ENCODE results near the gene PRLR.

Gene PRLR

DNA sequence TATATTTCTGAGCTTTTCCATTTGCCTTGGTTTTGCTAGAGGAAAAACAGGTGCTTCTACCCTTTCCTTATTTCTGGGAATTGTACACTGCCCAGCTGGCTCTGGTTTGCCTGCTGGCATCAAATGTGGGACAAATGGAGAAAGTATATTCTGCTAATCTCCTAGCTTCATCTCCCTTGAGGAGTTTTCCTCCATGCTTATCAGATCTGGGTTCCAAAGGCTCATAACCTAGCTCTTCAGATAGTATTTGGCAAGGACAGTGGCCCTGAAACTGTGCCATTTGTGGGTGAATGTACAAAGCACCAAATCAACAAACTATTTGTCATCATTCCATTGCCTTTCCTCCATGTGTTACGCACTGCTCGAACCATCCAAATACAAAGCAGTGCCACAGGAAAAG, 16.2 kb downstream of the PRLR start:
- no peaks in the 10 kb centered on the region for H3K9me3 ChIP-seq (ENCODE audit: control insufficient read depth, insufficient read depth, low read length)
- no peaks in the 10 kb centered on the region for H3K9me2 ChIP-seq (replicated peaks; ENCODE audit: control insufficient read depth, low read length)
- no peak overlapping the region for H3K4me3 ChIP-seq (ENCODE audit: low read length)
- H3K36me3 ChIP-seq (ENCODE audit: control insufficient read depth, low read length), result no peaks in the 10 kb centered on the region
- no peak overlapping the region for H3K27ac ChIP-seq (ENCODE audit: low read depth, low read length)
- H3K4me2 ChIP-seq (ENCODE audit: low read length), result no peak overlapping the region
- TF ChIP-seq, protein P1, sequence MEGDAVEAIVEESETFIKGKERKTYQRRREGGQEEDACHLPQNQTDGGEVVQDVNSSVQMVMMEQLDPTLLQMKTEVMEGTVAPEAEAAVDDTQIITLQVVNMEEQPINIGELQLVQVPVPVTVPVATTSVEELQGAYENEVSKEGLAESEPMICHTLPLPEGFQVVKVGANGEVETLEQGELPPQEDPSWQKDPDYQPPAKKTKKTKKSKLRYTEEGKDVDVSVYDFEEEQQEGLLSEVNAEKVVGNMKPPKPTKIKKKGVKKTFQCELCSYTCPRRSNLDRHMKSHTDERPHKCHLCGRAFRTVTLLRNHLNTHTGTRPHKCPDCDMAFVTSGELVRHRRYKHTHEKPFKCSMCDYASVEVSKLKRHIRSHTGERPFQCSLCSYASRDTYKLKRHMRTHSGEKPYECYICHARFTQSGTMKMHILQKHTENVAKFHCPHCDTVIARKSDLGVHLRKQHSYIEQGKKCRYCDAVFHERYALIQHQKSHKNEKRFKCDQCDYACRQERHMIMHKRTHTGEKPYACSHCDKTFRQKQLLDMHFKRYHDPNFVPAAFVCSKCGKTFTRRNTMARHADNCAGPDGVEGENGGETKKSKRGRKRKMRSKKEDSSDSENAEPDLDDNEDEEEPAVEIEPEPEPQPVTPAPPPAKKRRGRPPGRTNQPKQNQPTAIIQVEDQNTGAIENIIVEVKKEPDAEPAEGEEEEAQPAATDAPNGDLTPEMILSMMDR (IDR thresholded peaks at IDR 0.05; ENCODE audit: low read depth, low read length, poor library complexity, severe bottlenecking), result no peak
- no peak for TF ChIP-seq EZH2phosphoT487 (IDR thresholded peaks at IDR 0.05; ENCODE audit: borderline replicate concordance, low read length)
- H4K20me1 ChIP-seq (ENCODE audit: control insufficient read depth, insufficient read depth, low read depth, low read length), result no peaks in the 10 kb centered on the region
- H3K4me1 ChIP-seq (ENCODE audit: control insufficient read depth, low read length), result no peaks in the 10 kb centered on the region
- no peaks in the 10 kb centered on the region for H3K79me2 ChIP-seq (ENCODE audit: control insufficient read depth, low read length)
- no peaks in the 10 kb centered on the region for H3K27me3 ChIP-seq (ENCODE audit: control insufficient read depth, low read length)
- H3F3A ChIP-seq (ENCODE audit: control insufficient read depth, insufficient read depth), result no peaks in the 10 kb centered on the region

DNA sequence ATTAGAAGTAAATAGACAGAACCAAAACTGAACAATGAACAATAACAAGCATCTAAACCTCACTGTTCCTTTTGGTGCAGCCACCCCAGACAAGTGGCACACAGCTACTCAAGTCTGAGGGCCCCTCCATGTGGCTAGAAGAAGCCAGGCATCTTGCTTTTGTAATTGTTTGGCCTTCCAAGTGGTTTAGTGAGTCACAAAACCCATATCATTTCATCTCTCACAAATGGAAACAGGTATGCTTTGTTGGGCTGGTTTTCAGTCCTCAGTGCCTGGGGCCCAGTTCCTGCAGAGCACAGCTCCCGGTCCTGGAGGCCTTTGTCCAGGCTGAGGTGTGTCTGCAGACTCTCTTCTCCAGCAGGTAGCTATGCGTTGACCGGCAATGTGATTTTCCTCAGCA, 16.7 kb downstream of the PRLR start:
- TF ChIP-seq EZH2phosphoT487 (IDR thresholded peaks at IDR 0.05; ENCODE audit: borderline replicate concordance, low read length), result no peak
- TF ChIP-seq, protein P1 (IDR thresholded peaks at IDR 0.05; ENCODE audit: low read depth, low read length, poor library complexity, severe bottlenecking), result no peak
- Histone ChIP-seq H4K20me1 (ENCODE audit: control insufficient read depth, insufficient read depth, low read depth, low read length) (no peaks in the 10 kb centered on the region), H3K9me3 (ENCODE audit: control insufficient read depth, insufficient read depth, low read length) (no peaks in the 10 kb centered on the region), H3K27ac (ENCODE audit: low read depth, low read length) (no peak overlapping the region), H3K36me3 (ENCODE audit: control insufficient read depth, low read length) (no peaks in the 10 kb centered on the region), H3F3A (ENCODE audit: control insufficient read depth, insufficient read depth) (no peaks in the 10 kb centered on the region), H3K79me2 (ENCODE audit: control insufficient read depth, low read length) (no peaks in the 10 kb centered on the region), H3K4me1 (ENCODE audit: control insufficient read depth, low read length) (no peaks in the 10 kb centered on the region), H3K27me3 (ENCODE audit: control insufficient read depth, low read length) (no peaks in the 10 kb centered on the region), H3K4me2 (ENCODE audit: low read length) (no peak overlapping the region), H3K4me3 (ENCODE audit: low read length) (no peak overlapping the region), H3K9me2 (replicated peaks; ENCODE audit: control insufficient read depth, low read length) (no peaks in the 10 kb centered on the region)

DNA sequence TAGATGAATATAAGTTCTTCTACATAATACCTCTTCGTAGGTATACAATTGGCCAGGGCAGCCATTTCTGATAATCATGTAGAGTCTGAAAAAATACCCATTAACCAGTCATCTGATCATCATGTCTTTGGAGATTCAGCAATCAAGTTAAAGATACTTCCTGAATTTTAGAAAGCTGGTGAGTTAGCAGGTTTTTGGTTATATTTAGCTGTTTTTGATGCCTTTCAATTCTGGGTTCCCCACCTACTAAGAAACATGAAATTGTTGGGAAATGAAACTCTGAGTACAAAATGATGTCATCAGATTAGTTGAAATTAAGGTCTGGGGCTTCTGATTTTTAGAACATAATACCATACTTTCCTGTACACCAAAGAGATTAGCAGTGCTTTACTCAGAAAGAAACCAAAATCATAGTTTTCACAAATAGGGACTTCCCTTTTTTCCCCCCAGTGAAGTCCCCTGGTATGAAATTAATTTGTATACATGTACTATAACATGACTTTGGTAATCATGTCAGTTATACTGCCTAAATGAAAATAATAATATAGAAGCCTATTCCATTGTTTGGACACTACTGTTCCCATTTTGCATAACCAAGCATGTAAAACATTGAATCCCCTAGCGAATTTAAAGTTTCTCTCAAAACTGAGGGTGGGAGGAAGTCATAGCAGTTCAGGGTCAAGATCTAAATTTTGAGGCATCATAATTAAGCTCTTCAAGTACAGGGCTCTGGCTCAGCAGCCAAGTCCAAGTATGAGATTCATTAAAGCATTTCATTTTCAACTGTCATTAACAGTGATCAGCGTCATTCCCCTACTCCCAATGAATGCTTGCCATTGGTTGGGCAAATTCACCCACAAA, 17.9 kb downstream of the PRLR start:
- Histone ChIP-seq H3K27ac (ENCODE audit: low read depth, low read length) (no peak overlapping the region), H3K9me3 (ENCODE audit: control insufficient read depth, insufficient read depth, low read length) (no peaks in the 10 kb centered on the region), H3K4me3 (ENCODE audit: low read length) (no peak overlapping the region), H3K27me3 (ENCODE audit: control insufficient read depth, low read length) (no peaks in the 10 kb centered on the region), H3K36me3 (ENCODE audit: control insufficient read depth, low read length) (no peaks in the 10 kb centered on the region), H3K4me2 (ENCODE audit: low read length) (no peak overlapping the region), H4K20me1 (ENCODE audit: control insufficient read depth, insufficient read depth, low read depth, low read length) (no peaks in the 10 kb centered on the region), H3K79me2 (ENCODE audit: control insufficient read depth, low read length) (no peaks in the 10 kb centered on the region), H3F3A (ENCODE audit: control insufficient read depth, insufficient read depth) (no peaks in the 10 kb centered on the region), H3K9me2 (replicated peaks; ENCODE audit: control insufficient read depth, low read length) (no peaks in the 10 kb centered on the region), H3K4me1 (ENCODE audit: control insufficient read depth, low read length) (no peaks in the 10 kb centered on the region)
- no peak for TF ChIP-seq EZH2phosphoT487 (IDR thresholded peaks at IDR 0.05; ENCODE audit: borderline replicate concordance, low read length)
- TF ChIP-seq, protein P1 (IDR thresholded peaks at IDR 0.05; ENCODE audit: low read depth, low read length, poor library complexity, severe bottlenecking), result no peak

Data from DOHH2 (cell line).